Erythroblast (primary cell): ENCODE data around the gene C14orf39.

Experiments
- GATA1 ChIP-seq: IDR thresholded peaks from 2 replicates; pipeline ENCODE4 v1.6.1; 2011; ENCODE audit warnings: low read depth, mild to moderate bottlenecking, control low read depth, low read length, moderate library complexity
- POLR2A ChIP-seq: IDR thresholded peaks from 2 replicates; pipeline ENCODE4 v1.6.1; 2011; ENCODE audit warnings: mild to moderate bottlenecking, low read length

GRCh38 chr14:60485057-60485597 is 736 bp downstream of the C14orf39 start:
- no peak for TF ChIP-seq POLR2A
- no peak for TF ChIP-seq GATA1
